HG02759 (cell line): ENCODE measurements around the gene EDN2.

Source experiments
- ATAC-seq: cut with Tn5 transposase; IDR thresholded peaks from one replicate; pipeline ENCODE4 v1.9.1; 2021; ENCODE audit warnings: mild to moderate bottlenecking, moderate library complexity; ENCODE audit not compliant: unreplicated experiment

The EDN2 gene

DNA sequence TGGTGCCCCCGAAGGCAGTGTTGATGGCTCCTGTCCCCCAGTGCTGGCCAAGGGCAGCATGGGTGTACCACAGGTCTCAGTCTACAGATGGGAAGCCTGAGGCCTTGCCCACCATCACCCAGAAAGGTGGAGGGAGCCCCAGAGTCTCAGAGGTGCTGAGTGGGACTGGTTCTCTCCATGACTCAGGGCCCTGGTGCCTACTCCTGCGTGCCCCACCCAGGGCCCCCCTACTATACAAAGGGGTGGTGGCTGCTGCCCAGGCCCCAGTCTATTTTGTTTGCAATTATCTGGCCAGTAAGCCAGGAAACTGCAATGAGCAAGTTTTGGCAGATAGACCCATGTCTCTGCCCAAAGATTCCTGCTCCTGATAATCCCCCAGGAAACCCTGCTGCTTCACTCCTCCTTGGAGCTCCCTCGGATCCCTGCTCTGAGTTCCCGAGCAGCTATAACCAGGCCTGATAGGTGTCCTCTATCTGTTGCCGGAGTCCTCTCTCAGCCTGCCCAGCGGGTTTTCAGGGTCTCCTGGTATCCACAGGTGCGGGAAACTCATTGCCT lies 41.7 kb downstream of the EDN2 start:
- no peak for ATAC-seq

DNA sequence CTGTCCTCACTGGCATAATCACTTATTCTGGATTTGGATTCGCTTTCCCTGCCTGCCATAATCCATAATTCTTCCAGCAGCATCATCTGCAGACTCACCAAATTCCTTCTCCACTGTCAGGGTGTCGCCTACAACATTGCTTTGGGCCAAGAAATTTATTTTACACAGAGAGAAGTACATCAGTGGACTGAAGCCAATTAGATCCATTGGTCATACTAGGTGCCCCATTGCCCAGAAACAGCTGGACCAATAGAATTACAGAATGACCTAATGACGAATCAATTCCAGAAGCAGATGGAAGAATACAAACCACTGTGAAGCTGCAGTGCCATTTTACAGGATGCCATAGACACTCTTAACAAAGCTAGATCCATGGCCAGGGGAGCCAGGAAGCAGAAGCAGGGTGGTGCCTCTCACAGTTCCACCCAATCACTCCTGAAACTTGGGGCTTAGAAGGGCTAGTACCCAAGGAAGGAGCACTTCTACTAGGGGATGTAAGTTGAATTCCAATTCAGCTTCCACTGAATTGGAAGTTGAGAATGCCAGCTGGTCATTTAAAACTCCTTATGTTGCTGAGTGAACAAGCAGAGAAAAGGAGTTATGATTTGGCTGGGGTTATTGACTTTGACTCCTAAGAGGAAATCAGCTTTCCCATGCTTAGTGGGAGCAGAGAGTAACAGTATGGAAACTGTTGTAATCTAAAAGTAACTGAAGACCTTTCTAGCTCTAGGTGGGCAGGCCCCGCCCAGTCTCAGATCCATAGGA lies 44.0 kb downstream of the EDN2 start:
- no peak for ATAC-seq

DNA sequence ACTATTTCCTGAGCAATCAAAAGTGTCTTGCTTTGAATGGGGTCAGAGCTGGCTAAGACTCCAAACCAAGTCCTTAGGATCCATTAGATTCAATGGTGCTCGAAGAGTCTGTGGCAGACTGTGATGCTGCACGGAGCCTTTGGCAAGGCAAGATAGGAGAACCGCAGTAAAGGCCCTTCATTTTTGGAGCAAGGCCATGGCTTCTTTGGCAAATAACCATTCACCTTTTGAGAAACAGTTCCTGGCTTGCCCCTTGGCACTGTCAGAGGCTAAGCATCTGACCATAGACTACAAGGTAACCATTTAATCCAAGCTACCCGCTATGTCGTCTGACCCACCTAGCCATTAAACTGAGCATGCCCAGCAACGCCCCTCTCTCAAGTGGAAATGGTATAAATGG lies 45.2 kb downstream of the EDN2 start:
- ATAC-seq: no peak

DNA sequence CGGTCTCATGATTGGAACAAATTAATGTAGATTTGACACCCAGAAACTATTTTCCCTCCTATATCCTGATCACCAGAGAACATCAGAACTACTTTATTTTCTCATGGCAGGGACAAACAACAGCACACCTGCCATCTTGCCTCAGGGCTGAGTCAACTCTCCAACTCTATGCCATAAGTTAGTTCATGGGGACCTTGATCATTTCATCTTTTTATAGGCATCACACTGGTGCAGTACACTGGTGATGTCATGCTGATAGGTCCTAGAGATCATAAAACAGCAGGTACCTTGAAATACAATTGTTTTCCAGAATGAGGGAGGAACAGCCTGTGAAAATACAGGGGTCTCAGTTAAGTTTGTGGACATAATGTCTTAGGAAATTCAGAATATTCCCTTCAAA lies 45.8 kb downstream of the EDN2 start:
- ATAC-seq: no peak

DNA sequence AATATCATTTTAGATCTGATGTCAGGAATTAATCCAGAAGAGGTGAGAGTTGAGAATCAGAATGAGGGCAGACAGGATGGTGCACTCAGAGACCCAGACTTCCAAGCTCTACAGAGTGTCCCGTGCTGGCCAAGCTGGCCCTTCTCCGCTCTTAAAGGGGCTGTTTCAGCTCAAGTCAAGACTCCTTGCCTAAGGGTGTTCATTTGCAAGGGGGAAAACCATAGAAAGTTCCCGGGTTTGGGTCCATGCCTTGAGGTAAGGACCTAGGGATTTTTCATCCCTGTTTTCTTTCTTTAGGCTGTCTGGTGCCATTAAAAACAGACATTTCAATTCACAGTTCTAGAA lies 47.5 kb downstream of the EDN2 start:
- no peak for ATAC-seq

DNA sequence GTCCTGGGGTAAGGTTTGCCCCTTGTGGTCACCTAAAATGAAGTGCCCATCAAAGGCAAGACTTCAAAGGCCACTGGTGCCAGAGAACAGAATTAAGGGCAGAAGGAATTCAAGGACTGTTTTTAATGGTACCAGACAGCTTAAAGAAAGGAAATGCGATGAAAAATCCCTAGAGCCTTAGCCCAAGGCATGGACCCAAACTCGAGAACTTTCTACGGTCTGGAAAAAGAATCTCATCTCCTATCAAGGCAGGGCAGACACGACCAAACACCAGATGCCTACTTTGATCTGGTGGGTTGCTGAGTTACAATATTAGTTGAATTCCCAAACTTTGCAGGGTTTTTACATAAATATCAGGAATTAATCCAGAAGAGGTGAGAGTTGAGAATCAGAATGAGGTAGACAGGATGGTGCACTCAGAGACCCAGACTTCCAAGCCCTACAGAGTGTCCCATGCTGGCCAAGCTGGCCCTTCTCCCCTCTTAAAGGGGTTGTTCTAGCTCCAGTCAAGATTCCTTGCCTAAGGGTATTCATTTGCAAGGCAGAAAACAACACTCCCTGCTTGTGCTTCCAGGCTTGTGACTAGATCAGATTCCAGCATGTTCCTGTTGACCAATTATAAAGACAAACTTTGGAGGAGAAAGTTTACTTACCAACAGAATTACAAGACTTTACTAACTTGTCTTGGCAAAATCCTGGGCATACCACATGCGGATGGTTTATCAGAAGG lies 48.0 kb downstream of the EDN2 start:
- ATAC-seq: no peak

DNA sequence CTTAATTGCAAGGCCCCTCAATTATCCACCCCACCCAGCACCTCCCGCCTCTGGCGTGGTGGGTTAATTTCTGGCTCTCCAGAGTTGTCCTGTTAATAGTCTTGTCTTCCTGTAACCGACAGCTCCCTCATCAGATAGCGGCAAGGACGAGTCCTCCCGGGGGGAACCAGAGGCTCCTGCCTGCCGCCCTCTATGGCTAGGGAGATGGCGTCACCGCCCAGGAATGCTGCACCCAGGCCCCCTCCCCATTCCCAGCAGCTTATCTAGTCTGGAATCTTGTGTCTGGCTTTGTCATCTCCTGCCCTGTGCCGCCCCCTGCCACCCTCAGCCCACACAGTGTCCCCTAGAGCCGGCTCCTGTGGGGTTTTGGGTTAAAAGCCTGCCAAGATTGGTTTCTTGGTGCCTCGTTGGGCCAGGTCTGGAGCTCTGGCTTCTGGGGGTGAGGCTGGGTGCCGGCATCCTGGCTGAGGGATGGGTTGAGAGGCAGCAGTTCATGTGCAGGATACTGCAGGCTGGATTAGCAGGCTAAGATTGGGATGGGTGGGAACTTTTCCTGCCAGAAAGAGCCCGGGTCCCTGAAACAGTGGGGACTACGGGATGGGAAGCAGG lies 48.8 kb downstream of the EDN2 start:
- ATAC-seq: no peak

DNA sequence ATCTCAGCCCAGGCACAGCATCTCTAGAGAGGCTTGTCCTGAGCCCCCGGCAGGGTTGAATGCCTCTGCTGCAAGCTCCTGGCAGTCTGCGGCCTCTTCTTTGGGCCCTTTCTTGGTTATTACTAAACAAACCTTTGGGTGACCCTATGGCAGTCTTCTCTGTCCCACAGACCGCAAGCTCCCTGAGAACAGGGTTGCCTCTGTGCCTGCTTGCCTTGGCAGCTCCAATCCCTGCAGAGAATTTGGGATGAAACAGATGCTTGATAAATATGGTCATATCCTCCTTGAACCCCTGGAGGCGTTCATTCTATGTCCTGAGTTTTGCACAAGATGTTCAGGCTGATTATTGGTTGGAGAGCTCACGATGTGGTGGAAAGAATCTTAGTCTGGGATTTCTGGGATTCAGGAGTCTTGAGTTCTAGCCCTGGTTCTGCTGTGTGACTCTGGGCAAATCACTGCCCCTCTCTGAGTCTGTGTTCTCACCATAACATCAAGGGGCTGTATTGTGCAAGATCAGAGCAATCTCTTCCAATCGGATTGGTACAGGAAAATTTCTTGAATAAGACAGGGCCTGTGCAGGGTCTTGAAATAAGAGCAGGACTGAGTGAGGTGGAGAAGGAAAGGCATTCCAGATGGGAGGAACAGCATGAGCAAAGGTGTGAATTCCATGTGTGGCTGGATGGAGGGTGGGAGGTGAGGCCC lies 49.6 kb downstream of the EDN2 start:
- ATAC-seq: no peak

DNA sequence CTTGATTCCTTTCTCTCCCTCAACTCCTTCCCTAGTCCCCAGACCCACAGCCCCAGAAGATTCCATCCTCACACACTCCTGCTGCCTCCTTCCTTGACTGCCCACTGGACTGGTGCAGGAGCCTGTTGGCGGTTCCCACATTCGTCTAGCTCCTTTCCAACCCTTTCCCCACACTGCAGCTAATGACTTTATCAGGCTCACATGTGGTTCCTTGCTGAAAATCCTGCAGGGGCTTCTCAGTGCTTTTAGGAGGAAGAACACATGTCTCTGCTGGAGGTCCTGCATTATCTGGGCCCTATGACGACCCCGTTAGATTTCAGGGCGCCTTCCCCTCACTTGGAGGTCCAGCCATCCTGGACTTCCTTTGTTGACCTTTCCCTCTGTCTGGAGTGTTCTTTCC lies 50.2 kb downstream of the EDN2 start:
- no peak for ATAC-seq

DNA sequence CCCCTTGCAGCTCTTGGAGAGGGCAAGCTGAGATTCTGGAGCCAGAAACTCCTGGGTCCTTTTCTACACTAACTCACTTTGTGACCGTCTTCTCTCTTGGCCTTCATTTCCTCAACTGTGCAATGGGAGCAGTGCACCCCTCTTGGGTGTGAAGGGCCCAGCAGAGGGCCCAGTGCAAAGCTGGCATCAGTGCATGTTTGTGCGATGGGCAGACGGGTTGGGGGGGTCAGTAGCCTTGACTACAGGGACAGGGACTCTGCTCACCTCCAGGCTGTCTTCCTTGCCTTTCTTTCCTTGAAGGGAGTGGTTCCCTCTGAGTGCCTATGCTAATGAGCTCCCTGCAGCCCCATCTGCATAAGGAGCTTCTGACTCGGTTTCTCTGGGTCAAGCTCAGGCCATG lies 51.0 kb downstream of the EDN2 start:
- no peak for ATAC-seq

DNA sequence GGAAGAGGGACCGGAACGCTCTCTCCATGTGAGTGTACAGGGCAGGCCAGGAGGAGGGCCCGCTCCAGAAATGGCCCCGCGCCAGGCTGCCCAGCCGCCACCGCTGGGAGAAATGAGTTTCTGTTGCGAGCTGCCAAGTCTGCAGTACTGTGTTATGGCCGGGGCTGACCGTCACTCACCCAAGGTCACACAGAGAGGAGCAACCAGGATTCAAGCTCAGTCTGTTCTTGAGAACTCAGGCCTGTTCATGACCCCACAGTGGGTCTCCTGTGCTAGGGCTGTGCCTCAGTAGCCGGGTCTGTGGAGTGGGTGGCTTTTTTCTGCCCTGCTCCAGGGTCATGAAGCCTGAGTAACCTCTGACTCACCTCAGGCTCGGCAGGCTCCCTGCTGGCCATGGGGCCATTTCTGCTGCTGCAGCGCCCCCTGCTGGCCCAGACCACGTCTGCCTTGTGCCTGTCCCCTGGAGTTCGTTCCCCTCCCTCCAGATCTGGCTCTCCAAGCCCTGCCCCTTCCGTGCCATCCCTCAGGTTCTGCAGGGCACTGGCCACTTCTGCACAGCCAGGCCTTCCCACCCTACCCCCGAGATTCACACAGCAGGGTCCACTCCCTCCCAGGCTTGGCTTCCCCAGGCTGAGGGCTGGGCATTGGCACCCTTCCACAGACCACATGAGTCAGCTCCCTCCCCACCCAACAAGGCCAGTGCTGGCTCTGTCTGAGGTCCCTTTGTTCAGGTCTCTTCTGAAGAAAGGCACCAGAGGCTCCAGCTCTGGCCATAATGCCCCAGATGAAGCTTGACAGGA lies 51.8 kb downstream of the EDN2 start:
- no peak for ATAC-seq

DNA sequence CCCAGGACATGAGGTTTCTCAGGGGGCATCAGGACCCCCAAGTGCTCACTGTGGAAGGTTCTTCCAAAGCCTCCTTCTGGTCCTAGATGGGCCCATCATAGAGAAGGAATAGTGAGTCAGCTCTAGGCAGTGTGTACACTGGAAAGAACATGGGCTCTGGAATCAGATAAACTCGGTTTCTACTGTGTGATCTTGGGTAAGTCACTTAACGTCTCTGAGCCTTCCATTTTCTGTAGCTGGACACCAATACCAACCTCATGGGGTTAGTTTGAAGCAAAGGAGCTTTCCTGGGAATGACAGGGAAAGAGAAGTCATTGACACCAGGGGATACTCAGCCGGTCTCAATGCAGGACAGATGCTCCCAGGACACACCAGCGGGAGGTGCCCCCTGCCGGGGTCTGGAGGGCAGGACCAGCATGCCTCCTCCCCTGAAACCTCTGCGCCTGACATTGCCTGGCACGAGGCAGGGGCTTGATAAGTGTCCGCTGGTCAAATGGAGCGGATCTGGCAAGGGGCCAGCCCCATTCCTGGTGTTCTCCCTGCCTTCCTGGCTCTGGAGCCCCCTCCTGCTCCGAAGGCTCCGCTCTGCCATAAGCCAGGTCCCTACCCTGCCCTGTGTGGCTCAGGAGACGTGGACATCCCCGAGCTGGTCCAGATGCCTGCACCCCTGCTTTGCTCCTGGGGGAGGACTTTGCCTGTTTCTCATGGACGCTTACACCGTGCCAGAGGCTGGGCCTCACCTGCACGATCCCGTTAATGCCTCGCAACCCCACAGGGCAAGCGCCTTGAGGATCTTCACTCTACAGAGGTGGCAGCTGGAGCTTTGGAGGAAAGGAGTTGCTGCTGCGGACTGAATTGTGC lies 52.8 kb downstream of the EDN2 start:
- no peak for ATAC-seq

DNA sequence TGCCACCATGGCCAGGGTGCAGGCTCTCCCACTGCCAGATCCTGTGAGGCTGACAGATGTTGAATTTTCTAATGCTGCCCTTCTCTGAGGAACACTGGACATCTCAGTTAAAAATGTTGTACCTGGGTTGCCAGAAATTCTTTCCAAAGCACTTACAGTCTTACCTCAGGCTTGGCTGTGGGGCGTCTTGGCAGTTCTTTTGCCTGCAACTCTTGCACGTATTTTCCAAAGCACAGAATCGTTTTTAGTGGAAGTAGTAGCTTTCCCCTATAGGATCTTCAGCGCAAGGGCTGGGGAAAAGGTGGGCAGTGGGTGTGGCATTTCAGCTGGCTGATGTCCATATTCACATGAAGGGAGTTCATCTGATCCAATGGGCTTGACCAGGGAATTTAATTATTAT lies 53.9 kb downstream of the EDN2 start:
- ATAC-seq: no peak

DNA sequence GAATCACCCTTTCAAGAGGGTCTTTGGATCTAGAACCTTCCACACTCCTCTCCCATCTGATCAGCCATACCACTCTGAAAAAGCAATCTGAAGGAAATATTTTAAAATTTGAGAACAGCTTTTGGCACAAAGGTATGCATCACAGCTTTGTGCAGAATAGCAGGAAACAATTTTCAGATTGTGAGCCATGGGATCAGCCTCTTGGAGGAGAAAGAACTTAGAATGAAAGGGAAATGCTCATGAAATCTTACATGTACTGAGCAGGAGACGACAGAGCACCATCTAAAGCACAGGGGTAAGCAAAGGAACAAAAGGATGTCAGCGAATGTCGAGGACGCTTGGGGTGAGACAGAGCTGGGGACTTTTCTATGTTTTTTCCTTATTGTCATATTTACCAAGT lies 54.4 kb downstream of the EDN2 start:
- ATAC-seq: no peak

DNA sequence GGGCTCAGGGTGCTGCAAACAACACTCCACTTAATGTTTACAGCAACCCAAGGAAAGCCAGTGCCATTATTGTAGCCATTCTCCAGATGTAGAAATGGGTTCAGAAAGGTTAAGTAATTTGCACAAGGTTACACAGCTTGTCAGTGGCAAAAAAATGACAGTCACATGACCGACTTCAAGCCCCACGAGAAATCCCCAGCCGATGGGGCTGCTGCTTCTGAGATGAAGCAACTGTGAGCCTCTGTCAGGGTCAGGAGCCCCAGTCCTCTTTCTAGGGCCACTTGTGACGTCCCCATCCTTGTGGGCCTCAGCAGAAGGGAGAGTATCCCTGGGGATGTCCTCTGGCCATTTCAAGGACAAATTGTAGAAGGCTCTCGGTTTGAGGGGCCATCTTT lies 54.8 kb downstream of the EDN2 start:
- ATAC-seq: no peak
